A673 (cell line): ENCODE results near the gene TSEN15.

ENCODE experiments used
- CTCF ChIP-seq: fragments of 300-800, 200-600 bp; sonication (generic); conservative IDR thresholded peaks from 2 replicates; pipeline ENCODE4 v1.5.1; 2017; ENCODE audit warnings: low read depth, mild to moderate bottlenecking, antibody characterized with exemption, low read length, moderate library complexity, mixed read lengths
- EZH2 ChIP-seq: fragments of 200-600 bp; sonication (generic); IDR thresholded peaks from 2 replicates; pipeline ENCODE4 v1.6.1; 2017; ENCODE audit warnings: borderline replicate concordance, low read depth, mild to moderate bottlenecking, mixed read lengths, antibody characterized with exemption, low read length; ENCODE audit not compliant: poor library complexity, severe bottlenecking

GRCh38 chr1:184017306-184017705 is 34.2 kb upstream of the TSEN15 start:
- TF ChIP-seq EZH2 (no peak), CTCF (no peak)
